ENCODE results near the gene CPNE8.

- TF ChIP-seq EZH2 (IDR thresholded peaks at IDR 0.05; ENCODE audit: borderline replicate concordance, control insufficient read depth, low read depth, low read length) (no peak), SMAD1 (IDR thresholded peaks at IDR 0.05; ENCODE audit: low read depth, partially characterized antibody) (no peak), DPF2 (IDR thresholded peaks at IDR 0.05) (no peak), POLR2A (IDR thresholded peaks at IDR 0.05; ENCODE audit: low read depth, low read length) (no peak), SP1 (IDR thresholded peaks at IDR 0.05; ENCODE audit: low read depth, low read length) (no peak), ETV6 (conservative IDR thresholded peaks at IDR 0.05 in 1 of 2, IDR thresholded peaks at IDR 0.05 in 1 of 2; ENCODE audit: borderline replicate concordance in 1 of 2, low read depth in 1 of 2) (no peak), CBFB (IDR thresholded peaks at IDR 0.05; ENCODE audit: low read depth) (no peak), USF1 (IDR thresholded peaks at IDR 0.05; ENCODE audit: borderline replicate concordance, extremely low read length, insufficient read depth, low read depth, low read length) (no peak), EP300 (IDR thresholded peaks at IDR 0.05; ENCODE audit: borderline replicate concordance in 1 of 2, control insufficient read depth in 1 of 2, low read depth in 2 of 2, low read length in 2 of 2) (no peak), CUX1 (IDR thresholded peaks at IDR 0.05; ENCODE audit: insufficient replicate concordance, low read depth, low read length) (no peak)
- TF ChIP-seq, protein P1, sequence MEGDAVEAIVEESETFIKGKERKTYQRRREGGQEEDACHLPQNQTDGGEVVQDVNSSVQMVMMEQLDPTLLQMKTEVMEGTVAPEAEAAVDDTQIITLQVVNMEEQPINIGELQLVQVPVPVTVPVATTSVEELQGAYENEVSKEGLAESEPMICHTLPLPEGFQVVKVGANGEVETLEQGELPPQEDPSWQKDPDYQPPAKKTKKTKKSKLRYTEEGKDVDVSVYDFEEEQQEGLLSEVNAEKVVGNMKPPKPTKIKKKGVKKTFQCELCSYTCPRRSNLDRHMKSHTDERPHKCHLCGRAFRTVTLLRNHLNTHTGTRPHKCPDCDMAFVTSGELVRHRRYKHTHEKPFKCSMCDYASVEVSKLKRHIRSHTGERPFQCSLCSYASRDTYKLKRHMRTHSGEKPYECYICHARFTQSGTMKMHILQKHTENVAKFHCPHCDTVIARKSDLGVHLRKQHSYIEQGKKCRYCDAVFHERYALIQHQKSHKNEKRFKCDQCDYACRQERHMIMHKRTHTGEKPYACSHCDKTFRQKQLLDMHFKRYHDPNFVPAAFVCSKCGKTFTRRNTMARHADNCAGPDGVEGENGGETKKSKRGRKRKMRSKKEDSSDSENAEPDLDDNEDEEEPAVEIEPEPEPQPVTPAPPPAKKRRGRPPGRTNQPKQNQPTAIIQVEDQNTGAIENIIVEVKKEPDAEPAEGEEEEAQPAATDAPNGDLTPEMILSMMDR (IDR thresholded peaks at IDR 0.05 in 2 of 3, conservative IDR thresholded peaks at IDR 0.05 in 1 of 3; ENCODE audit: control insufficient read depth in 2 of 3, extremely low read depth in 1 of 3, insufficient read depth in 1 of 3, low read depth in 3 of 3, low read length in 3 of 3) = no peak
- TF ChIP-seq, protein P2, sequence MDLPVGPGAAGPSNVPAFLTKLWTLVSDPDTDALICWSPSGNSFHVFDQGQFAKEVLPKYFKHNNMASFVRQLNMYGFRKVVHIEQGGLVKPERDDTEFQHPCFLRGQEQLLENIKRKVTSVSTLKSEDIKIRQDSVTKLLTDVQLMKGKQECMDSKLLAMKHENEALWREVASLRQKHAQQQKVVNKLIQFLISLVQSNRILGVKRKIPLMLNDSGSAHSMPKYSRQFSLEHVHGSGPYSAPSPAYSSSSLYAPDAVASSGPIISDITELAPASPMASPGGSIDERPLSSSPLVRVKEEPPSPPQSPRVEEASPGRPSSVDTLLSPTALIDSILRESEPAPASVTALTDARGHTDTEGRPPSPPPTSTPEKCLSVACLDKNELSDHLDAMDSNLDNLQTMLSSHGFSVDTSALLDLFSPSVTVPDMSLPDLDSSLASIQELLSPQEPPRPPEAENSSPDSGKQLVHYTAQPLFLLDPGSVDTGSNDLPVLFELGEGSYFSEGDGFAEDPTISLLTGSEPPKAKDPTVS (IDR thresholded peaks at IDR 0.05; ENCODE audit: low read depth, low read length) = no peak
- TF ChIP-seq, protein P3, sequence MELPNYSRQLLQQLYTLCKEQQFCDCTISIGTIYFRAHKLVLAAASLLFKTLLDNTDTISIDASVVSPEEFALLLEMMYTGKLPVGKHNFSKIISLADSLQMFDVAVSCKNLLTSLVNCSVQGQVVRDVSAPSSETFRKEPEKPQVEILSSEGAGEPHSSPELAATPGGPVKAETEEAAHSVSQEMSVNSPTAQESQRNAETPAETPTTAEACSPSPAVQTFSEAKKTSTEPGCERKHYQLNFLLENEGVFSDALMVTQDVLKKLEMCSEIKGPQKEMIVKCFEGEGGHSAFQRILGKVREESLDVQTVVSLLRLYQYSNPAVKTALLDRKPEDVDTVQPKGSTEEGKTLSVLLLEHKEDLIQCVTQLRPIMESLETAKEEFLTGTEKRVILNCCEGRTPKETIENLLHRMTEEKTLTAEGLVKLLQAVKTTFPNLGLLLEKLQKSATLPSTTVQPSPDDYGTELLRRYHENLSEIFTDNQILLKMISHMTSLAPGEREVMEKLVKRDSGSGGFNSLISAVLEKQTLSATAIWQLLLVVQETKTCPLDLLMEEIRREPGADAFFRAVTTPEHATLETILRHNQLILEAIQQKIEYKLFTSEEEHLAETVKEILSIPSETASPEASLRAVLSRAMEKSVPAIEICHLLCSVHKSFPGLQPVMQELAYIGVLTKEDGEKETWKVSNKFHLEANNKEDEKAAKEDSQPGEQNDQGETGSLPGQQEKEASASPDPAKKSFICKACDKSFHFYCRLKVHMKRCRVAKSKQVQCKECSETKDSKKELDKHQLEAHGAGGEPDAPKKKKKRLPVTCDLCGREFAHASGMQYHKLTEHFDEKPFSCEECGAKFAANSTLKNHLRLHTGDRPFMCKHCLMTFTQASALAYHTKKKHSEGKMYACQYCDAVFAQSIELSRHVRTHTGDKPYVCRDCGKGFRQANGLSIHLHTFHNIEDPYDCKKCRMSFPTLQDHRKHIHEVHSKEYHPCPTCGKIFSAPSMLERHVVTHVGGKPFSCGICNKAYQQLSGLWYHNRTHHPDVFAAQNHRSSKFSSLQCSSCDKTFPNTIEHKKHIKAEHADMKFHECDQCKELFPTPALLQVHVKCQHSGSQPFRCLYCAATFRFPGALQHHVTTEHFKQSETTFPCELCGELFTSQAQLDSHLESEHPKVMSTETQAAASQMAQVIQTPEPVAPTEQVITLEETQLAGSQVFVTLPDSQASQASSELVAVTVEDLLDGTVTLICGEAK (IDR thresholded peaks at IDR 0.05; ENCODE audit: borderline replicate concordance) = no peak
These were observed 242.6 kb downstream of the CPNE8 start for GRCh38 chr12:38662829-38663228.
